Measurements from ENCODE around the gene AGR2.

DNA sequence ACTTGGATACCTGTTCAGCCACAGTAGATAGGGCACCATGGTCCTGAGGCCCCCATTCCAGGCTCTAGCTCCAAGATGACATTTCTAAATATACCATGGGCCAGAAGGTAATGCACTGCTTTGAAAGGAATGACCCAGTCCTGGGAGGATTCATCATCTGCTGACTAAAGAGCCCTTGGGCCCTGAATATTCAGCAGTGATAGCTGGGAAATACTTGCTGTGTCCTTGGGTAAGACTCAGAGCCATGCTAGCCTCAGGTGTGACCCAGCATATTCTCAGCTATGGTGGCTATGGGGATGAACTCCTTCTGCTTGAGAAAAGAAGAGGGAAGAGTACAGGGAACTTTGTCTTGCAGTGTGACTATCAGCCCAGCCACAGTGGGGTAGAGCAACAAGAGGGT lies 21.3 kb upstream of the AGR2 start:
- TF ChIP-seq, protein P1, sequence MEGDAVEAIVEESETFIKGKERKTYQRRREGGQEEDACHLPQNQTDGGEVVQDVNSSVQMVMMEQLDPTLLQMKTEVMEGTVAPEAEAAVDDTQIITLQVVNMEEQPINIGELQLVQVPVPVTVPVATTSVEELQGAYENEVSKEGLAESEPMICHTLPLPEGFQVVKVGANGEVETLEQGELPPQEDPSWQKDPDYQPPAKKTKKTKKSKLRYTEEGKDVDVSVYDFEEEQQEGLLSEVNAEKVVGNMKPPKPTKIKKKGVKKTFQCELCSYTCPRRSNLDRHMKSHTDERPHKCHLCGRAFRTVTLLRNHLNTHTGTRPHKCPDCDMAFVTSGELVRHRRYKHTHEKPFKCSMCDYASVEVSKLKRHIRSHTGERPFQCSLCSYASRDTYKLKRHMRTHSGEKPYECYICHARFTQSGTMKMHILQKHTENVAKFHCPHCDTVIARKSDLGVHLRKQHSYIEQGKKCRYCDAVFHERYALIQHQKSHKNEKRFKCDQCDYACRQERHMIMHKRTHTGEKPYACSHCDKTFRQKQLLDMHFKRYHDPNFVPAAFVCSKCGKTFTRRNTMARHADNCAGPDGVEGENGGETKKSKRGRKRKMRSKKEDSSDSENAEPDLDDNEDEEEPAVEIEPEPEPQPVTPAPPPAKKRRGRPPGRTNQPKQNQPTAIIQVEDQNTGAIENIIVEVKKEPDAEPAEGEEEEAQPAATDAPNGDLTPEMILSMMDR (IDR thresholded peaks at IDR 0.05) = no peak
- no peak for TF ChIP-seq POLR2A (IDR thresholded peaks at IDR 0.05)
